MM.1S (cell line): ENCODE measurements around the gene TAS1R1.

Experiments
- DNase-seq: peaks from one replicate; pipeline ENCODE4 v3.0.0-alpha.2; 2015
- H2AFZ ChIP-seq: fragments of 300-600 bp; sonication (generic); 2 replicates; pipeline ENCODE4 v1.6.0; 2016; ENCODE audit warnings: antibody characterized with exemption, low read length
- H3F3A ChIP-seq: fragments of 300-600 bp; sonication (generic); 2 replicates; pipeline ENCODE4 v1.6.1; 2016; ENCODE audit warnings: mild to moderate bottlenecking, antibody characterized with exemption, low read length, moderate library complexity, mixed read lengths; ENCODE audit not compliant: insufficient read depth
- H3K27ac ChIP-seq: fragments of 300-600 bp; sonication (generic); 2 replicates; pipeline ENCODE4 v1.5.1; 2016; ENCODE audit warnings: mild to moderate bottlenecking, low read length
- H3K27me3 ChIP-seq: fragments of 300-600 bp; sonication (generic); replicated peaks from 2 replicates; pipeline ENCODE4 v1.6.0; 2016; ENCODE audit warnings: low read length; ENCODE audit not compliant: insufficient read depth
- H3K36me3 ChIP-seq: fragments of 300-600 bp; sonication (generic); replicated peaks from 2 replicates; pipeline ENCODE4 v1.6.1; 2016; ENCODE audit warnings: mild to moderate bottlenecking, low read length, mixed read lengths; ENCODE audit not compliant: insufficient read depth
- H3K4me1 ChIP-seq: fragments of 300-600 bp; sonication (generic); 2 replicates; pipeline ENCODE4 v1.6.1; 2016; ENCODE audit warnings: low read length, mixed read lengths
- H3K4me2 ChIP-seq: fragments of 300-600 bp; sonication (generic); 2 replicates; pipeline ENCODE4 v1.6.0; 2016; ENCODE audit warnings: low read depth, low read length
- H3K4me3 ChIP-seq: fragments of 300-600 bp; sonication (generic); 2 replicates; pipeline ENCODE4 v1.5.1; 2016; ENCODE audit warnings: low read length, mixed read lengths
- H3K79me2 ChIP-seq: fragments of 300-600 bp; sonication (generic); 2 replicates; pipeline ENCODE4 v1.6.1; 2016; ENCODE audit warnings: mixed run types, low read length, mixed read lengths
- H3K9ac ChIP-seq: fragments of 300-600 bp; sonication (generic); 2 replicates; pipeline ENCODE4 v1.6.1; 2016; ENCODE audit warnings: low read length, mixed read lengths
- H3K9me2 ChIP-seq: fragments of 300-600 bp; sonication (generic); replicated peaks from 2 replicates; pipeline ENCODE4 v1.6.1; 2016; ENCODE audit warnings: mild to moderate bottlenecking, low read length, mixed read lengths; ENCODE audit not compliant: insufficient read depth
- H3K9me3 ChIP-seq: fragments of 300-600 bp; sonication (generic); replicated peaks from 2 replicates; pipeline ENCODE4 v1.6.1; 2016; ENCODE audit warnings: mild to moderate bottlenecking, low read length, mixed read lengths; ENCODE audit not compliant: insufficient read depth
- H4K20me1 ChIP-seq: fragments of 300-600 bp; sonication (generic); 2 replicates; pipeline ENCODE4 v1.6.1; 2016; ENCODE audit warnings: mild to moderate bottlenecking, low read length, moderate library complexity, mixed read lengths; ENCODE audit not compliant: insufficient read depth
- EZH2 ChIP-seq: fragments of 300-600 bp; sonication (generic); optimal IDR thresholded peaks from 2 replicates; pipeline ENCODE3; 2017; ENCODE audit warnings: low read depth, mild to moderate bottlenecking, antibody characterized with exemption, low read length, mixed read lengths
- EZH2phosphoT487 ChIP-seq: fragments of 300-600 bp; sonication (generic); IDR thresholded peaks from 2 replicates; pipeline ENCODE4 v1.6.1; 2018; ENCODE audit warnings: antibody characterized with exemption, low read length
- TF ChIP-seq, protein P1 (sequence below): fragments of 300-600 bp; sonication (generic); IDR thresholded peaks from 2 replicates; pipeline ENCODE4 v1.5.1; 2016; ENCODE audit warnings: antibody characterized with exemption, low read length, mixed read lengths

The TAS1R1 gene

DNA sequence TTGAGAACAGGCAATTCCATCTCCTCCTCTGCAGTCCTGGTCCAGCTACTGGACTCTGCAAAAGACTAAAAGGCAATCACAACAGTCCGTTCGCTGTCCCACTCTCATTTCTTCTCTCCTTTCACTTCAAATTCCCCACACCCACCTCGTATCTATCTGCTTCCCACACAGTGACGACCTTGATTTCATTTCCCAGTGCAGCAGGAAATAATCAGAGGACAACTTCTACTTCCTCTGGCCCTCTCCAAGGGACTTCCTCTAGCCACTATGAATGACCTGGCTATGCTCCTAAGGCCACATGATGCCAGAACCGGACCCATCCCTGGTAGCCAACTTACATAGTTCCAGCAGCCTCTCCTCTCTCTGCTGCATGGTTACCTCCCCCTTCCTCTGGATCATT is 8.8 kb upstream of the TAS1R1 start:
- H4K20me1 ChIP-seq = no peaks in the 10 kb centered on the region
- H3K27ac ChIP-seq = no peak overlapping the region
- no peaks in the 10 kb centered on the region for H3K9me2 ChIP-seq
- no peak for DNase-seq
- H3K36me3 ChIP-seq = peaks cover 7% of the 10 kb centered on the region
- H3K4me3 ChIP-seq = no peak overlapping the region
- H3K4me2 ChIP-seq = no peak overlapping the region
- H3K9ac ChIP-seq = no peak overlapping the region
- H3K79me2 ChIP-seq = peaks cover 12% of the 10 kb centered on the region
- TF ChIP-seq, protein P1, sequence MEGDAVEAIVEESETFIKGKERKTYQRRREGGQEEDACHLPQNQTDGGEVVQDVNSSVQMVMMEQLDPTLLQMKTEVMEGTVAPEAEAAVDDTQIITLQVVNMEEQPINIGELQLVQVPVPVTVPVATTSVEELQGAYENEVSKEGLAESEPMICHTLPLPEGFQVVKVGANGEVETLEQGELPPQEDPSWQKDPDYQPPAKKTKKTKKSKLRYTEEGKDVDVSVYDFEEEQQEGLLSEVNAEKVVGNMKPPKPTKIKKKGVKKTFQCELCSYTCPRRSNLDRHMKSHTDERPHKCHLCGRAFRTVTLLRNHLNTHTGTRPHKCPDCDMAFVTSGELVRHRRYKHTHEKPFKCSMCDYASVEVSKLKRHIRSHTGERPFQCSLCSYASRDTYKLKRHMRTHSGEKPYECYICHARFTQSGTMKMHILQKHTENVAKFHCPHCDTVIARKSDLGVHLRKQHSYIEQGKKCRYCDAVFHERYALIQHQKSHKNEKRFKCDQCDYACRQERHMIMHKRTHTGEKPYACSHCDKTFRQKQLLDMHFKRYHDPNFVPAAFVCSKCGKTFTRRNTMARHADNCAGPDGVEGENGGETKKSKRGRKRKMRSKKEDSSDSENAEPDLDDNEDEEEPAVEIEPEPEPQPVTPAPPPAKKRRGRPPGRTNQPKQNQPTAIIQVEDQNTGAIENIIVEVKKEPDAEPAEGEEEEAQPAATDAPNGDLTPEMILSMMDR = no peak
- TF ChIP-seq EZH2phosphoT487 (no peak), EZH2 (no peak)
- no peaks in the 10 kb centered on the region for H3K9me3 ChIP-seq
- H3F3A ChIP-seq = no peaks in the 10 kb centered on the region
- H3K27me3 ChIP-seq = no peaks in the 10 kb centered on the region
- H2AFZ ChIP-seq = no peak overlapping the region
- H3K4me1 ChIP-seq = no peaks in the 10 kb centered on the region

DNA sequence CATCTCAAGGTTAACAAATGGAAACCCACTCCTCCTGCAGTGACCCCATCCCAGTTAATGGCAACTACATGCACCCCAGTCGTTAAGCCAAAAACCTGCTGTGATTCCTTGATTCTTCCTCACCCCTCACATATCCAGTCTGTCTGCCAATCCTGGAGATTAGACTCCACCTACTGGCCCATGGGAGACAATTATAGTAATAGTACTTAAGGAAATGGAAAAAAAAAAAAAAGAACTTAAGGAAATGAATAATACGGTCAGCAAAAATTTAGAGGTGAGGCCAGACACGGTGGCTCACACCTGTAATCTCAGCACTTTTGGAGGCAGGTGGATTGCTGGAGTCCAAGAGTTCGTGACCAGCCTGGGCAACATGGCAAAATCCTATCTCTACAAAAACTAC is 7.8 kb upstream of the TAS1R1 start:
- Histone ChIP-seq H3K79me2 (peaks cover 16% of the 10 kb centered on the region), H3K9me2 (no peaks in the 10 kb centered on the region), H4K20me1 (no peaks in the 10 kb centered on the region), H3K36me3 (peaks cover 7% of the 10 kb centered on the region), H3K4me3 (no peak overlapping the region), H3K27ac (no peak overlapping the region), H3K9me3 (no peaks in the 10 kb centered on the region), H3F3A (no peaks in the 10 kb centered on the region), H3K4me1 (no peaks in the 10 kb centered on the region), H3K4me2 (no peak overlapping the region), H3K27me3 (no peaks in the 10 kb centered on the region), H3K9ac (no peak overlapping the region), H2AFZ (no peak overlapping the region)
- DNase-seq = no peak
- TF ChIP-seq EZH2phosphoT487 (no peak), EZH2 (no peak)
- TF ChIP-seq, protein P1 = no peak

DNA sequence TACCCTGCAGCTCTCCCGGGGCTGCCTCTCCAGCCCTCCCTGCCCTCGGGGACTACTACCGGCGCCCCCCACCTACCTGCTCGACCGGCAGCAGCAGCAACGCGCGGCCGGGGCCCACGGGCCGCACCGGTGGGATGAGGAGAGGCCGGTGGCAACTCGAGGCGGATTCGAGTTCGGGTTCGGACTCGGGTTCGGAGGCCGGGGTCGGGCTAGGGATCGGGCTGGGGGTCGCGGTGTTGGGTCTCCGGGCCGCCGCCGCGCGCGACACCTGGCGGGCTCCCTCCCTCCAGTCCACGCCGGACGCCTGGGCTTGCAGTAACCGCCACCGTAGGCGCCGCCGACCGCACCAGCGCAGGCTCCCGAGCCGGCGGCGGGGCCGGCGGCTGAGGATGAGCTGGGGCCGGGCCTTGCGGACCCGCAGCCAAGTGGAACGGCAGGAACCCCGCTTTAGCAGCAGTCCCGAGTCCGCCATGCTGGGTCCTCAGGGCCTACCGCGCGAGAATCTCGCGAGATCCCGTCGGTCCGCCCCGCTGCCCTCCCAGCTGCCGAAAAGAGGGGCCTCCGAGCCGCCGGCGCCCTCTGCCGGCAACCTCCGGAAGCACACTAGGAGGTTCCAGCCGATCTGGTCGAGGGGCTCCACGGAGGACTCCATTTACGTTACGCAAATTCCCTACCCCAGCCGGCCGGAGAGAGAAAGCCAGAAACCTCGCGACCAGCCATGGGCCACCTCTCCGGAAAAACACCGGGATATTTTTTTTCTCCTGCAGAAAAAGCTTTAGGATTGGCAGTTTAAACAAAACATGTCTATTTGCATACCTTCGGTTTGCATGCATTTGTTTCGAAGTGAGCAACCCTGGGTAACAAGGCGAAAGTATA is 838 bp upstream of the TAS1R1 start, which contains the start of gene NOL9:
TSS of gene NOL9 (minus strand) at position 483 of the 876 bp plus-strand sequence. CDS start at position 472, 11 bp downstream.
- no peak for TF ChIP-seq EZH2phosphoT487
- TF ChIP-seq, protein P1 = peak; percentile 91
- Histone ChIP-seq H2AFZ (peak within 1 kb of the TSS; percentile 97), H3K9me3 (no peaks in the 10 kb centered on the region), H3K27ac (no peak within 1 kb of the TSS), H3F3A (no peaks in the 10 kb centered on the region; the same call in 1 of the 2 replicates), H4K20me1 (no peaks in the 10 kb centered on the region), H3K9me2 (no peaks in the 10 kb centered on the region), H3K79me2 (peaks cover 34% of the 10 kb centered on the region), H3K27me3 (no peaks in the 10 kb centered on the region), H3K36me3 (no peaks in the 10 kb centered on the region), H3K4me3 (peak within 1 kb of the TSS; percentile 95), H3K4me2 (peak within 1 kb of the TSS; percentile 92), H3K4me1 (peaks cover 8% of the 10 kb centered on the region; the same call in 1 of the 2 replicates), H3K9ac (peak within 1 kb of the TSS; percentile 94)
- peak; percentile 93 for DNase-seq
